Loucy (cell line): Measurements from ENCODE around the gene AGBL4.

Source experiments
- CTCF ChIP-seq: fragments of 200-600 bp; sonication (generic); conservative IDR thresholded peaks from 2 replicates; pipeline ENCODE4 v1.5.1; 2014; ENCODE audit warnings: mild to moderate bottlenecking, antibody characterized with exemption, low read length
- EZH2phosphoT487 ChIP-seq: fragments of 200-600 bp; IDR thresholded peaks from 2 replicates; pipeline ENCODE4 v1.6.1; 2018; ENCODE audit warnings: antibody characterized with exemption, mild to moderate bottlenecking, moderate library complexity, borderline replicate concordance

- TF ChIP-seq CTCF (no peak), EZH2phosphoT487 (no peak)
These were observed 1516.9 kb downstream of the AGBL4 start for GRCh38 chr1:48506870-48507269.
